NCI-H82 (cell line): Measurements from ENCODE around the gene LANCL1.

Experiments
- DNase-seq: peaks from one replicate; lab custom pipeline; 2025; lab: John Stamatoyannopoulos, UW

LANCL1 gene, protein sequence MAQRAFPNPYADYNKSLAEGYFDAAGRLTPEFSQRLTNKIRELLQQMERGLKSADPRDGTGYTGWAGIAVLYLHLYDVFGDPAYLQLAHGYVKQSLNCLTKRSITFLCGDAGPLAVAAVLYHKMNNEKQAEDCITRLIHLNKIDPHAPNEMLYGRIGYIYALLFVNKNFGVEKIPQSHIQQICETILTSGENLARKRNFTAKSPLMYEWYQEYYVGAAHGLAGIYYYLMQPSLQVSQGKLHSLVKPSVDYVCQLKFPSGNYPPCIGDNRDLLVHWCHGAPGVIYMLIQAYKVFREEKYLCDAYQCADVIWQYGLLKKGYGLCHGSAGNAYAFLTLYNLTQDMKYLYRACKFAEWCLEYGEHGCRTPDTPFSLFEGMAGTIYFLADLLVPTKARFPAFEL

DNA sequence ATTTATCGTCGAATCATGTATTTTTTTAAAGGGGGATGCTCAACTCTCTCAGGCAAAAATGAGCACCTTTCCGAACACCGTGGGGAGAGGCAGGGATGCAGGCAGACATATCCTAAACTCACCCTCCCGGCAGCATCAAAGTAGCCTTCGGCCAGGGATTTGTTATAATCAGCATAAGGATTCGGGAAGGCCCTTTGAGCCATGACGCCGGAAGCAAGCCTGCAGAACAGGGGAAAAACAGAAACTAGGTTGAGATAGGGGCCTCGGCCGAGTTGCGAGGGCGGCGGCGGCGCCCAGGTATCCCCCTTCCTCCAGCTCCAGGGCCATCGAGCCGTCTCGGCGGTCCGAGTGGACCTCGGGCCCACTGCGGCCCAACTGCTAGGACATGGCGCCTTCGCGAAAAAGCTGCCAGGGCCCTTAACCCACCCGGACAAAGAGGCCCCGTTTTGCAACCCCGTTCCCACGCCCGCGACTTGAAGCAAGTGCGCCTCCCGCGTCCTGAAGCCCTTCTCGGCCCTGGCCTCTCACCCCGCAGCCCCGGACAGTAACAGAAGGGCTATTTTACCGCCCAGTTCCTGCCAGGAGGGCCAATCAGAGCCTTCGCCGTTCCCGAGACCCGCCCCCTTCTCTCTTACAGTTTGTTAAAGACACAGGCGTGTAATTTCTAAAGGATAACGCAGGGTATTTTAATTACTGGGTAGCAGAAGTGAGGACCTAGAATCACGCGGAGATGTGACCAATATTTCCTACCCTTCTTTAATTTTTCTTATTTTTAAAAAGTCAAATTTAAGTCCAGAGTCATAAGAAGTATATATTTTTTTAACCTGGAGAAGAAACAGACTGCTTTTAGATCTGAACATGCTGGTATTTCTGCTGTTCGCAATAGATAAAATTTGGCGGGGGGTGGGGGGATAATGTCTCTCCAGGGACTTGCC, at the start of gene LANCL1:
LANCL1 (minus strand) TSS at position 566 of the 935 bp plus-strand sequence; CDS start at position 203, 363 bp downstream.
- DNase-seq = peak; percentile 97

DNA sequence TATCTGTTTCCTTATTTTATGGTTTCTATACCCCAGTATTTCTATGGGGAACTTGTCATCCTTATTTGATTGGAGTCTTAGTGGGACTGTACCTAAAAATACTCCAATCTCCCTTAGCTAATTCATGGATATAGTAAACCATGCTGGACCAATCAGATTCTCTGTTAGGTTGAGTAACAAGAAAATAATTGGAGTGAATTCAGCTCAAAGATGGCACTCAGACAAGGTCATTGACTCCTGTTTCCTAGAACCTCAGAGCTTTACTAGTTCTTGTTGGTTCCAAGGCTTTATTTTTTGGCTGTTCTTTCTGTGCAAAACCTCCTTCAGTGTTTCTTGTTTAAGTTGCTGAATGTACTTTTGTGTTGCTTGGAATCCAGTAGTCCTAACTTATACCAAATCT, 48.0 kb upstream of the LANCL1 start:
- no peak for DNase-seq

DNA sequence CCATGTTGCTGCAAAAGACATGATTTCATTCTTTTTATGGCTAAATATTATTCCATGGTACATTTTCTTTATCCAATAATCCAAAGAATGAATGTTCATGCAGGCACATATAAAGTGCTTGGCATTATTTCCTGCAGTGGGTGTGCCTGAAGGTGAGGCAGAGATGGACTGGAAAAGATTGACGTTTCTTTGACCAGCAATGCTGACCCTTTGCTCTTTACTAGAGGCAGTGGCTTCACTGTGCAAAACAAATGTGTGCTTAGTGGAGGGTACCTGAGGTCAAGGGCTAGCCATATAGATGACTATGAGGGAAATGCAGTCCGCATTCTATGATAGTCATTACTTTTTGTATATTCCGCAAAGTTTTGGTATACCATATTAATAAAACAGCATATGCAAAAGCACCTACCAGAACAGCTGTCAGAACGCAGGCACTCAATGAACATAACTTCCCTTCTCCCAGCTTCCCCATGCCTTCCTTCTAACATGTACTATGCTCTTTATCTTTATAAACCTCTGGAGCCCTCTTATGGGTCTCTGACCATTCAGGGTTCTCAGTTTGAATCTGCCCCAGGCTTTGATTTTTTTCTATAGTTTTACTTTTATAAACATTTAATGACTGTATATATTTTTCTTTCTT, 47.2 kb upstream of the LANCL1 start:
- DNase-seq = no peak

DNA sequence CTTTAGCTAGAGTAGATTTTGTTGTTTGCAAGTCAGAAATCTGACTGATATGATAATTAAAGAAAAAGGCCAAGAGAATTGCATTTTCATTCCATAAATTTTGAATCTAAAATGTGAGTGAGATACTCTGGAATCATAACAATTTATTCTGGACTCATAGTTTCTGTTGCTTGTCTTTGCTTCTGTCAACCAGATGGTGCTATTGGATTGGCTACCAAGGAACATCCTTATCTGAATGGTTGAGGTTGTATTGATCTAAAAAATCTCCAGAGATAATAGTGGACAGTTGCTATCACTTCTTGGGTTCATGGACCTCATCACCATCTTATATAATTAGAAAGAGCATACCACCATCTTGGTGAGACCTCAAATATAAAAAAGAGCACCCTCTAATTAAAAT, 45.8 kb upstream of the LANCL1 start:
- DNase-seq = no peak

DNA sequence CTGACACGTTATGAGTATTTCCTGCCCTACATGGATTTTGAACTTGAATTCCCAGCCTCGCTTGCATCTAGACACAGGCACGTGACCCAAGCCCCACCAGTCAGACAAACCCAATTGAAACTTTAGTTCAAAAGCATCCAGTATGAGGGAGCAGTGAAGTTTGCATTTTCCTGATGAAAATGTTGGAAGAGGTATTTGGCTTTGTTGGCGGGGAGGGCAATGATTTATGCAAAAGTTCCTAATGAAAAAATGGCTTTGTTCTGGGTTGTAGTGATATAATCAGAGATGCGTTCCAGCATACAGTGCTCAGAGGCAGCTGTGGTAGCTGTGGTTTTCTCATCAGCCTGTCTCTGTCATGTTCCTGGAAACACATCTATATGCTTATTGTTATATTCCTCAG, 43.0 kb upstream of the LANCL1 start:
- DNase-seq = no peak

DNA sequence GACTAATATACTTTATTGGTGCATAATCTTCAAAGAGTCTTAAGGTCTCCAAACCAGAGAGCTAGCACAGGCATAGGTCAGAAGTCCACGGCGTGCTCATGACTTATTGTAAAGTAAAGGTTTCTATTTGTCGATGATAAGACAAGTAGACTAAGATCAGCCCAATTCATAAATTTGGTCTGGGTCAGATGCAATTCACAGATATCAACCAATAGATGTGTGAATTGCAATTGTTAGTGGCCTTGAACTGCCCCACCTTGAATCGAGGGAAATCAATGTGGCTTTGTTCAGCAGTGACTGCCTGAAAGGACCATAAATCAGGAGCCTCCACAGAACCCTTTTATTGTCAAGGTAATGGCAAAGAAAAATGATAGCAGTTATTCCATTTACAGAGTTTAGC, 40.7 kb upstream of the LANCL1 start:
- DNase-seq = no peak

DNA sequence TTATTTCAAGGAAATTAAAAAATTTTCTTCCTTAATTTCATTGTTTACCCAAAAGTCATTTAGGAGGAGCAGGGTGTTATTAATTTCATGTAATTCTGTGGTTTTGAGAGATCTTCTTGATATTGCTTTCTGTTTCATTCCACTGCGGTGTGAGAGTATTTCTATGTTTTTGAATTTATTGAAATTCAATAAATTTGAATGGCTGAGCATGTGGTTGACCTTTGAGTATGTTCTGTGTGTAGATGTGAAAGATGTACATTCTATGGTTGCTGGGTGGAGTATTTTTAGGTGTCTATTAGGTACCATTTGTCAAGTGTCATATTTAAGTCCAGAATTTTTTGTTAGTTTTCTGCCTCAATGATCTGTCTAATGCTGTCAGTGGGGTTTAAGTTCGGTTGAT, 39.4 kb upstream of the LANCL1 start:
- no peak for DNase-seq

DNA sequence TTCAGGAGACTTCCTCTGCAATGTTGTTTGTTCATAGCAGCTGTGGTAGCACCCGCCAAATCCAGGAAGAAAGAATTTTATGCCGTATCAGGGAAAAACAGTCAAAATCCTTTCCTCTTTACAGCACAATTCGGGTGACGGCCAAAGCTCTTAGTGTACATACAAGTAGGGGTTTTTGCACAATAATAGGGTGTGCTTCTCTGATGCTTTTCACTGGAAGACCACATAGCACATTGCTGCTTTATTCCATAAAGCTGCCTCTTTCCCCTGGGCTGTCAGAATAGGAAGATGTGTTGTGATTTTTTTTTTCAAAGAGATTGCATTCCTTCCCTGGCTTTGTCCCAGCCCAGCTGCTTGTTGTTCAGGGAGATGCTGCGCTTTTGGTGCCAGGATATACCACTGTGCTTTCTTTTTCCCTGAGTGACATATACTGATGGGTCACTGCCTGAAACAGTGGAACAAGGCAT, 27.2 kb upstream of the LANCL1 start:
- no peak for DNase-seq

DNA sequence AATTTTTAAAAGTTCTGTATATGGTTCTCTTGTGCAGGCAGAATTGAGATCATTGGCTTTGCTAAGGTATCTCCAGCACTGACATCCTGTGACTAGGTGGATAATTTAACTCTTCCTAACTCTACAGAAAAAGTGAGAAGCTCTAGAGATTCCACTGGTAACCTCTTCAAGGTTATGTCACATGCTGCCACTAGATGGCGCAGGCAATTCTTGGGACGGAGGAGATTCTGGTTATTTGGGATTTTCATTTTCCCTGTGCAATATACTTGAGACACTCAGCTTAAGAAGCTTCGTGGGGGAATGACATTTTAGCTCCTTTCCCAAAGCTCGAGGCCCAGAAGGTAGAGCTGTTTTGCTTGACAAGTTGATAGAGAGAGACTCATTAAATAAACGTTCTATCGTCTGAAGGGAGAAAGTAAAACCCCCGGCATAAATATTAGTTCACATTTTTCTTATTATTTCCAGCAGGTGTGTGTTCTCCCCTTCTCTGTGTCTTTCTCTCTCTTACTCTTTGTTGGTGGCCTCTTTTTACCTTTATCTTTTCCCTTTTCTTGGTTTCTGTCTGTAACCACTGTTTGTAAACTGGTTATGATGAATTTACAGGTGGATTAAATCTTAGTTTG, 26.6 kb upstream of the LANCL1 start:
- DNase-seq = peak; percentile 68

DNA sequence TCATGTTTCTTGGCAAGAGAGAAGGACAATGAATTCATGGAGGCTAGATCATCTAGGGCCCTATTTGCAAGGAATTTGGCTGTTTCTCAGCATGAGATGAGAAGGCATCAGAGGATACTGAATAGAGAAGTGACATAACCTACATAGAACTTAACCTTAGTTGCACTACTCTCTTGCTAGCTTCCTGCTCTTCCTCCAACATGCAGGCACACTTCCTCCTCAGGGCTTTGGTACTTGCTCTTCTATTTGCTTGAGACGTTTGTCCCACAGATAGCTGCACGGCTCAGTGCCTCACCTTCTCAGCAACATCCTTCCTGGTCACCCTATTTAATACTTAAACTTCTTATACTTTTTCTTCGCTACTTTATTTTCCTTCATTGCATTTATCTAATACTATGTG, 20.0 kb upstream of the LANCL1 start:
- no peak for DNase-seq

DNA sequence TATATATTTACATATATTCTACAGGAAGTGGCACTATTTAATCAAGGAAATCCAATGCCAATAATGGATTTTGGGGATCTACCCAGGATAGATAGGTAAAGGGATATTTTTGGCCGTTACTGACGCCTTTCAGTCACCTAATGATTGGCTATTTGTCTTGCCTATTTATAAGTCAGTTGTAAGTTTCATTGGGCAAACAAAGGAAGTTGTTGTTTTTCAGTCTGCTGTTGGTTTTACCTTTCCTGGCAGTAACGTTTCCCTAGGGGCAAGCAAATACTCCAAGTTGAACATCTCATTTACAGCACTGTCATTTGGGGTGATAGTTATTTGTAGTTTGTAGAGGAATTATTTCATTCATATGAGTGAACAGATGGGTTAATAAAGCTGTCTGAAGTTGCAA, 17.0 kb upstream of the LANCL1 start:
- no peak for DNase-seq

DNA sequence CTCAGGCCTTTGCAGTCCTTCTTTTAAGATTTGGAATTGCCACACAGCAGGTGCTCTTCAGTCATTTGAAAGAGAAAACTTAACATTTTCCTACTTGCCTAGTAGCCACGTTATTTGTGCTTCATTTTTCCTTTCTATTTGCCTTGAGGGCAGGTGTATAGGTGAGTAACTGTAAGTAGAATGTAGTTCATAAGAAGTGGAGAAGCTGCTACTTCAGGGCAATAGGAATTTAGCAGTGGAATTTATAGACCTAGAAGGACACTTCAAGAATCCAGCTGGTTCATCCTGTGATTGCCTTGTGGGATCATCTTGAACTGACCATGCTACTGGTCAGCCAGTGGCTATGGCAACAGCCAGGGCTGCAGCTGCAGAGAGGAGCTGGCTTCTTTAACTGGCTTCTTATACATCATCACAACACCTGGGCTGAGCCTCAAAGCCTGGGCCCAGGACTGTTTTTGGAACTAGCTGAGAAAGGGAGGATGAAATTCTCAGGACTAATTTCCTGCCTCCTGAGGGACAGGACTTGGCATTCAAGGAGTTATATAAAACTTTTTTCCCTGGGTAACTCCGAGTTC, 5.1 kb upstream of the LANCL1 start:
- no peak for DNase-seq

DNA sequence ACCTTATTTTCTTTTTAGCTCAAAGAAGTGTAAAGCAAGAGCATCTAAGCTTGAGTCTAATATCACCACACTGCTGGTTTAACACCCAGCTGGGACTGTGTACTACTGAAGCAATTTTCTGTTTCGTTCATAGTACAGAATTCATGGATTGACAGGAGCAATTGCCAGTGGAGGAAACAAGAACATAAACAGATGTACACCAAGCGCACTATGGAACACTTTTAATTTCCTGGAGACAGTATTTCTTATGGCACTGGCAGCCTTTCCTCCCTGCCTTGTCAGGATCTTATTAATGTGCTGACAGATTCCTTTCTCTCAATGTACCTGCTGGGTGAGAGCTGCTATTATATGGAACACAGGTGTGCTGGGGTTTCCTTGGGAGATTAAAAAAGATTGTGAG, 4.2 kb upstream of the LANCL1 start:
- DNase-seq = no peak

DNA sequence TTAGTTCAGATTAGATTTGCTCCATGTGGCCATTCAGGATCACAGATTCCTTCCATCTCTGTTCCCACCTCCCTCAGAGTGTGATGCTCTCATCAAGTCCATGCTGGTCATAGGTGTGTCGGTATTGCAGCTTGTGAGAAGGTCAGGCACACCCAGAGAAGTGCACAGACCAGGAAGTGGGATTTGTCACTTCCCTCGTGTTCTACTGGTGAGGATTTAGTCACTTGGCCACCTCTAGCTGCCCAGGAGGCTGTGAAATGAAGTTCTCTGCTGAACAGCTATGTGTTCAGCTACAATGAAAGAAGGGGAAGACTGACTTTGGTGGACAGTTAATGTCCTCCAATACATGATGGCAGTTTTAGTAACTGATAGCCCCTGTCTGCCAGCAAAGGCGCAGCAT, 3.5 kb upstream of the LANCL1 start:
- DNase-seq = no peak

DNA sequence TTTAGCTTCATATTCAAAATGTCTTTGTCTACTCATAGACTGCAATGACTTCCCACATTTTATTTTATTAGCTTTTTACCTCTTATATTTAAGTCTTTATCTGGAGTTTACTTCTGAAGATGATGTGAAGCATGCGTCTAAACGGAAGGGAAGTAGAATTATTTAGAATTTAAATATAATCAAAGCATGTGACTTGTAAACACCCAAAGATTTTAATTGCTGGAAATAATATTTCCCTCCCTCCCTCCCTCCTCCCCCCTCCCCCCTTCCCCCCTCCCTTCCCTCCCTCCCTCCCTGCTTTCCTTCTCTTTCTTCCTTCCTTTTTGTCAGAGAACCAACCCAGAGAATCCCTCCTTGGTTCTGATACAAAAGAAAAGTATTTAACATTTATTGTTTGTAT, 2.1 kb upstream of the LANCL1 start:
- DNase-seq = no peak

DNA sequence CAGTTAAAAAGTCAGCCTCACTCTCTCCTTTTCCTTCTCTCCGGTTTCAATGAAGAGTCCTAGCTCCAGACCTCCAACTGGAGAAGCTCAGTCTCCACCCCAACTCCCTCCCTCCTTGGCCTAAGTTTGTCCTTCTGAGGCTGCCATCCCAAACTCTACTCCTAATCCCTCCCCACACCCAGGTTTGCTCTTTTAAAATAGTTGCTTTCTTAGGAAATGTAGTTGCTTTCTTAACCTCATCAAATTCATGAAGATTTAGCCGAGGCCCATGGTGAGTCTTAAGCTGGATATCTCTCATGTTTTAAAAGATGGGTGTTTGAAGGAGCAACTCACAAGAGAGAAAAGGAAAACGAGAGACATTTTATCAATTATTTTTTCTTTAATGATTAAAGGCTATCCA, 937 bp upstream of the LANCL1 start:
- DNase-seq = peak; percentile 35

DNA sequence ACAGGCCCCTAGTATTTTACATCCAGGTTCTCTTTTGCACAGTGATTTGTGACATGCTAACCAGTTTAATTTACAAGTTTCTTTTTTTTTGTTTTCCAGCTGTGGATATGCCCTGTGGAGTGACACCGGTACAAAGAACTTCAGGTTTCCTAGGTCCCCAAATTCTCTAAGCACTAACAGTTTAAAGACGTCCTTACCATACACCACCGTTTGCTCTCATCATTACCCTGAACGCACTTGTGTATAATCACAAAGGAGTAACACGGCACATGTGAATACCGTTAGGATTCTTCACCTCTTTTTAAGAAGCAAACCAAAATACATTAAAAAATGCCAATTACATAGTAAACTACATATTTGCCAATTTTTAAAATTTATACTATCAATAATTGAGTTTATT, 853 bp downstream of the LANCL1 start:
- DNase-seq = peak; percentile 50

DNA sequence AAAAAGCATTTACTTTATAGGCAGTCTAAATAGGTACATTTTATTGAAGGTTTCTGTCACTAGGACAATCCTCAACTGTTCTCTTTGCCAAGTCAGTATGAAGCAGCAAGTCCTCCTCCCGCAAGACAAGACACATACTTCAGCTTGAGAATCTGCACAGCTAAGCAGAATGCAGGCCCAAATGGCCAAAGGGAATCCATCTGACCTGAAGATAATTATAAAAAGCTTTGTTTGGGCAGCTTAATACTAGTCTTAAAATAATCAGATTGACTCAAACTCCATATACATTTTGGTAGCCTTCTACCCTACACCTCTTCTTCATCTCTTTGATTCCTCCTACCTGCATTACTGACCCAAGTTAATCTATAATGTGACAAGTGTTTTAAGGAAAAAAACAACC, 1.8 kb downstream of the LANCL1 start:
- peak; percentile 9 for DNase-seq

DNA sequence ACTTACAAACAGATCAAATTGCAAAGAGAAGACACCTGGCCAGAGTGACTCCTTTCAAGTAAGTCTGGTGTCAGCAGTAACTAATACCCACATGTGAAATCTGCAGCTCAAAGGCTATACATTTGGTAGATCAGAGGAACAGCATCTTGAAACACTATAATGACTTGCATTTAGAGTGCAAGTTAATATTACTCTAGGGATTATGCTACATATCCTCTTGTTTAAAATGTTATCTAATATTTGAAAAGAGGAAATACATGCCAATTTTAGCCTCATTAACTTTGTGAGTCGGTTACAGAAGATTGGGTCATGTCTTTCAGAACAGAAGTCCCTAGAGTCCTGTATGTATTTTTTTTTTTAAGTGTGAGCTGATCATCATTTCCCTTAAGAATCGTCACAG, 15.2 kb downstream of the LANCL1 start:
- DNase-seq = no peak

DNA sequence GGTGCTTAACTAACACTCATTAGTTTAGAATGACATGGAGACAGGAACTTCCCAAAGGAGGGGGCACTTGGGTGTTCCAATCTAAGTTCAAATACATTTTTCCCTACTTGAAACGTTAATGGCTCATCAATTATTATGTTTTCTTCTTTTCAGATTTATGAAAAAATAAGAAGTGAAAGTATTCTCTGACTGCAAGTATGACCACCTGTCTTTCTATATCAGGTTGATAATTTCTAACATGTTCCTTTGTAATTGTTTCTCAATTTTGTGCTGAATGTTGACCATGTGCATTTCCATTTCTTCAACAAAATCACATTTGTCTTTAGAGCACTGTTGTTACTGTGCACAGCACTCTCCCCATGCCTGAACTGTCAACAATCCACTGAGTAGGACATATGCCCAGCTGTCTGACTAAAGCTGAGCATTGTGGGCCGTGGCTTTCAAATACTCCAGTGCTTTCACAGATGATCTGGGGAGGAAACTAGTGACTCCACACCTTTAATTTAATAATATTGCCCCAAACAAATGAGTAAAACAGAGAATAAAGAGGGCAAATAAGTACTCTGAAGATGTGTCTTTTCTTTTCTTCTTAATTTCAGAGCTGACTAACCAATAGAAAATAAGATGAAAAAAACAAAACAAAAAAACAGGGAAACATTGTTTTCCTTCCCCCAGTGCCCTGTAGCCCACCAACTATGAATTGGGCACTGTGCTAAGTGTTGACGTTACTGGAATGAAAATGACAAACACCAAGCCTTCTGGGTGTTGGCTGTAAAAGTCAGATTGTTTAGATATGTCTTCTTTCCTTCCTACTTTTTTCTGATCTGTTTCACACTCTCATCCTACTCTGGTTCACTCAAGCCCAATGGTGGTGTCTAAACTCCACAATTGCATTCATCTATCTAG, 16.0 kb downstream of the LANCL1 start:
- peak; percentile 8 for DNase-seq

DNA sequence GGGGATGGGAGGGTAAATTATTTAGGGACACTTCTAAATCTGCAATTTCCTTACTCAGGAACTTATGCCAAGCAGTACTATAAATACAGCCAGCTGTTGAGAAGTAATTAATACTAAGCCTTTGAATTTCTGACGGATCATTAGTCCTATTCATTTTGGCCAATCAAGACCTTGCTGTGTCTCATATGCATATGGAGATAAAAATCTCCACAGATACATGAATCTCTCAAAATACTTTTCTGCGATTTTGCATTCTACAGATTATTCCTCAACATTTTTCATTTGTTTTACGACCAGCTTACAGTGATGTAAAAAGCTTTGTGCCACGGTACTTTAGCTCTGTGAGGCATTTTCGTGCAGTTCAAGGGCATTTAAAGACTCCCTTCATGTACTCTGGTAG, 16.7 kb downstream of the LANCL1 start:
- peak; percentile 10 for DNase-seq
